ENCODE data around the gene SNX8.

DNA sequence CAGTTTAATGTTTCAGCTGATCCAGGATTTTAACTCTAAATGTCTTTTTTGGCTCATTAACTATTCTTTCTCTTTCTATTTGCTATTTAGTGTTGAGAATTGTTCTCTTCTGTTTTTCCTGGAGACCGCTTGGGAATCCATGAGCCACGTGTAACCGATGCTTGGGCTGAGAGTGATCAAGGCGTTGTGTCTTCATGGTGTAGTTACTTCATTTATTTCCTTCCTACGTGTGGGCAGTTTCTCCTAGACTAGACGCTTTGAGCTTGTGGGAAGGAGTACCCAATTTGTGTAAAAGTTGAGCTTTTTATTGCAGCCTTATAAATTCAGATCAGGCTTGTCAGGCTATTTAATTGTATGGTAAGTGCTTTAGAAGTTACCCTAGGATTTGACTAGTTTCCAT, 43.3 kb upstream of the SNX8 start:
- TF ChIP-seq, protein P1, sequence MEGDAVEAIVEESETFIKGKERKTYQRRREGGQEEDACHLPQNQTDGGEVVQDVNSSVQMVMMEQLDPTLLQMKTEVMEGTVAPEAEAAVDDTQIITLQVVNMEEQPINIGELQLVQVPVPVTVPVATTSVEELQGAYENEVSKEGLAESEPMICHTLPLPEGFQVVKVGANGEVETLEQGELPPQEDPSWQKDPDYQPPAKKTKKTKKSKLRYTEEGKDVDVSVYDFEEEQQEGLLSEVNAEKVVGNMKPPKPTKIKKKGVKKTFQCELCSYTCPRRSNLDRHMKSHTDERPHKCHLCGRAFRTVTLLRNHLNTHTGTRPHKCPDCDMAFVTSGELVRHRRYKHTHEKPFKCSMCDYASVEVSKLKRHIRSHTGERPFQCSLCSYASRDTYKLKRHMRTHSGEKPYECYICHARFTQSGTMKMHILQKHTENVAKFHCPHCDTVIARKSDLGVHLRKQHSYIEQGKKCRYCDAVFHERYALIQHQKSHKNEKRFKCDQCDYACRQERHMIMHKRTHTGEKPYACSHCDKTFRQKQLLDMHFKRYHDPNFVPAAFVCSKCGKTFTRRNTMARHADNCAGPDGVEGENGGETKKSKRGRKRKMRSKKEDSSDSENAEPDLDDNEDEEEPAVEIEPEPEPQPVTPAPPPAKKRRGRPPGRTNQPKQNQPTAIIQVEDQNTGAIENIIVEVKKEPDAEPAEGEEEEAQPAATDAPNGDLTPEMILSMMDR (IDR thresholded peaks at IDR 0.05) = no peak
- no peak for TF ChIP-seq POLR2A (IDR thresholded peaks at IDR 0.05)
